Hepatocyte (in vitro differentiated cells): ENCODE data around the gene RASSF9. TPM values are rescaled to one million over a fixed set of nuclear protein-coding genes. Genes with fewer than 3 reads are reported as not detected.

Source experiments
- DNase-seq: peaks from one replicate; pipeline ENCODE4 v3.0.0-alpha.2; 2016; ENCODE audit warnings: low spot score
- H2AFZ ChIP-seq: fragments of 200-600 bp; sonication (generic); 2 replicates; pipeline ENCODE4 v1.6.0; 2016; ENCODE audit warnings: antibody characterized with exemption, mild to moderate bottlenecking
- H3K27ac ChIP-seq: fragments of 200-600 bp; sonication (generic); 2 replicates; pipeline ENCODE4 v1.5.1; 2016; ENCODE audit warnings: mild to moderate bottlenecking
- H3K27me3 ChIP-seq: fragments of 200-600 bp; sonication (generic); 2 replicates; pipeline ENCODE4 v1.6.1; 2016
- H3K36me3 ChIP-seq: fragments of 200-600 bp; sonication (generic); replicated peaks from 2 replicates; pipeline ENCODE4 v1.5.1; 2016; ENCODE audit warnings: low read depth; ENCODE audit not compliant: insufficient read depth
- H3K4me1 ChIP-seq: fragments of 200-600 bp; sonication (generic); 2 replicates; pipeline ENCODE4 v1.5.1; 2016; ENCODE audit warnings: mild to moderate bottlenecking, moderate library complexity; ENCODE audit not compliant: insufficient read depth
- H3K4me2 ChIP-seq: fragments of 200-600 bp; sonication (generic); 2 replicates; pipeline ENCODE4 v1.6.0; 2016
- H3K4me3 ChIP-seq: fragments of 200-600 bp; sonication (generic); 2 replicates; pipeline ENCODE4 v1.5.1; 2016; ENCODE audit warnings: mild to moderate bottlenecking
- H3K79me2 ChIP-seq: fragments of 200-600 bp; sonication (generic); 2 replicates; pipeline ENCODE4 v1.6.0; 2017; ENCODE audit warnings: mild to moderate bottlenecking
- H3K9me2 ChIP-seq: fragments of 200-600 bp; sonication (generic); replicated peaks from 2 replicates; pipeline ENCODE4 v1.6.0; 2017; ENCODE audit warnings: mild to moderate bottlenecking; ENCODE audit not compliant: insufficient read depth
- H3K9me3 ChIP-seq: fragments of 200-600 bp; sonication (generic); 2 replicates; pipeline ENCODE4 v1.5.1; 2016; ENCODE audit warnings: low read depth, mild to moderate bottlenecking
- H4K20me1 ChIP-seq: fragments of 200-600 bp; sonication (generic); 2 replicates; pipeline ENCODE4 v1.6.0; 2016; ENCODE audit warnings: mild to moderate bottlenecking; ENCODE audit not compliant: insufficient read depth, poor library complexity, severe bottlenecking
- EZH2 ChIP-seq: fragments of 200-600 bp; sonication (generic); IDR thresholded peaks from 2 replicates; pipeline ENCODE4 v1.6.1; 2016; ENCODE audit warnings: antibody characterized with exemption, mild to moderate bottlenecking, borderline replicate concordance
- EZH2phosphoT487 ChIP-seq: fragments of 200-600 bp; sonication (generic); IDR thresholded peaks from one replicate; pipeline ENCODE4 v1.6.1; 2018; ENCODE audit warnings: antibody characterized with exemption, mild to moderate bottlenecking, low read depth, moderate library complexity; ENCODE audit not compliant: unreplicated experiment, severe bottlenecking
- WGBS: methylation state at CpG from one replicate; pipeline ENCODE4 v1.1.6; 2016; ENCODE audit warnings: low lambda C conversion rate; ENCODE audit errors: missing lambda C conversion rate; 5-methylcytosine and 5-hydroxymethylcytosine counted together
- polyA plus RNA-seq: library from polyadenylated mRNA; unstranded; fragments of >200 nt; fragmentation: Nextera tagmentation; extraction: Ambion mirVana; gene quantifications from 2 replicates; pipeline ENCODE4 v1.2.1, GENCODE V29; 2016
- total RNA-seq: library from RNA; depleted of rRNA; stranded (reverse); fragments of >200 nt; gene quantifications from 2 replicates; pipeline ENCODE4 v1.2.3, GENCODE V29; 2014
- TF ChIP-seq, protein P1 (sequence below): fragments of 200-600 bp; sonication (generic); IDR thresholded peaks from 2 replicates; pipeline ENCODE4 v1.5.1; 2016; ENCODE audit warnings: antibody characterized with exemption, mild to moderate bottlenecking; ENCODE audit not compliant: poor library complexity

The RASSF9 gene
- total and polyA plus RNA-seq, 2 experiments from 2014 or later = 0.31 to 0.60 TPM

DNA sequence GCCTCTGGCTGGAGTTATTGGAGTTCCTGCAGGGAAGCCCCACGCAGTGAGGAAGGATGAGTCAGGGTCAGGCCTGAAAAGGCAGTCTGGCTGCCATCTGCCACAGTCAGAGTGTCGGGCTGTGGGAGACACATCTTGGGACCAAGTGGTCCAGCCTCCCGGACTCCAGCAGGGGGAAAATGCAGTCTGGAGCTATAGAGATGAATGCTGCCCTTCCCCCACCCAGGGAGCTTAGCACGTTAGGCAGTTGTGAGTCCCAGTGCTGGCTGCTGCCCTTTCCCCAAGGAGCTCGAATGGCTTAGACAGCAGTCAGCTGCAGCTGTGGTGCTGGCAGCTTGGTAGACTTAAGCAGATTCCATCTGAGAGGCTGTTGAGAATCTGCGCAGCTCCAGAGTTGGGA is 29.7 kb upstream of the RASSF9 start:
- no peak overlapping the region for H2AFZ ChIP-seq
- no peaks in the 10 kb centered on the region for H3K27me3 ChIP-seq
- H3K4me2 ChIP-seq = no peak overlapping the region
- WGBS = 62% methylated on average over 6 of the region's 6 CpGs
- no peaks in the 10 kb centered on the region for H3K9me3 ChIP-seq
- no peaks in the 10 kb centered on the region for H3K79me2 ChIP-seq
- DNase-seq = no peak
- no peaks in the 10 kb centered on the region for H3K4me1 ChIP-seq
- no peaks in the 10 kb centered on the region for H4K20me1 ChIP-seq
- H3K4me3 ChIP-seq = no peak overlapping the region
- H3K9me2 ChIP-seq = no peaks in the 10 kb centered on the region
- TF ChIP-seq EZH2 (no peak), EZH2phosphoT487 (no peak)
- TF ChIP-seq, protein P1, sequence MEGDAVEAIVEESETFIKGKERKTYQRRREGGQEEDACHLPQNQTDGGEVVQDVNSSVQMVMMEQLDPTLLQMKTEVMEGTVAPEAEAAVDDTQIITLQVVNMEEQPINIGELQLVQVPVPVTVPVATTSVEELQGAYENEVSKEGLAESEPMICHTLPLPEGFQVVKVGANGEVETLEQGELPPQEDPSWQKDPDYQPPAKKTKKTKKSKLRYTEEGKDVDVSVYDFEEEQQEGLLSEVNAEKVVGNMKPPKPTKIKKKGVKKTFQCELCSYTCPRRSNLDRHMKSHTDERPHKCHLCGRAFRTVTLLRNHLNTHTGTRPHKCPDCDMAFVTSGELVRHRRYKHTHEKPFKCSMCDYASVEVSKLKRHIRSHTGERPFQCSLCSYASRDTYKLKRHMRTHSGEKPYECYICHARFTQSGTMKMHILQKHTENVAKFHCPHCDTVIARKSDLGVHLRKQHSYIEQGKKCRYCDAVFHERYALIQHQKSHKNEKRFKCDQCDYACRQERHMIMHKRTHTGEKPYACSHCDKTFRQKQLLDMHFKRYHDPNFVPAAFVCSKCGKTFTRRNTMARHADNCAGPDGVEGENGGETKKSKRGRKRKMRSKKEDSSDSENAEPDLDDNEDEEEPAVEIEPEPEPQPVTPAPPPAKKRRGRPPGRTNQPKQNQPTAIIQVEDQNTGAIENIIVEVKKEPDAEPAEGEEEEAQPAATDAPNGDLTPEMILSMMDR = no peak
- H3K36me3 ChIP-seq = no peaks in the 10 kb centered on the region
- H3K27ac ChIP-seq = no peak overlapping the region

DNA sequence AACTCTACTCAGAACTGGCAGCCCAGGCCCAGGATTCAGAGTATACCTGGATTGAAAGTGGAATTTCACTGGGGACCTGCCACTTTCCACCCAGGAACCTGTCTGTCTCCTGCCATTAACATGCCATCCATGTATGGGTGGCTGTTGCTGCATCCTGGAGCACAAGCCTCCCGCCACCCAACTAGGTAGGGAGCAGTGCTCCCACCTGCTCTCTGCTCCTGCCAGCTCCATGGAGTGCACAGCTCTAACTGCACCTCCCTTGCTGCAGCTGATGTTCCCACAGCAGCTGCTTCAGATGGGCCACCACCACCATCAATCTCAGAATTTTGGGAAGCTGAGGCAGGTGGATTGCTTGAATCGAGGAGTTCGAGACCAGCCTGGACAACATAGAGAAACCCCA is 20.8 kb upstream of the RASSF9 start:
- Histone ChIP-seq H3K9me2 (no peaks in the 10 kb centered on the region), H3K9me3 (no peaks in the 10 kb centered on the region), H2AFZ (no peak overlapping the region), H4K20me1 (no peaks in the 10 kb centered on the region), H3K27ac (no peak overlapping the region), H3K27me3 (no peaks in the 10 kb centered on the region), H3K79me2 (no peaks in the 10 kb centered on the region), H3K36me3 (no peaks in the 10 kb centered on the region), H3K4me3 (no peak overlapping the region), H3K4me2 (no peak overlapping the region), H3K4me1 (no peaks in the 10 kb centered on the region)
- no peak for DNase-seq
- TF ChIP-seq EZH2phosphoT487 (no peak), EZH2 (no peak)
- TF ChIP-seq, protein P1 = no peak
- 75% methylated on average over 3 of the region's 3 CpGs for WGBS

DNA sequence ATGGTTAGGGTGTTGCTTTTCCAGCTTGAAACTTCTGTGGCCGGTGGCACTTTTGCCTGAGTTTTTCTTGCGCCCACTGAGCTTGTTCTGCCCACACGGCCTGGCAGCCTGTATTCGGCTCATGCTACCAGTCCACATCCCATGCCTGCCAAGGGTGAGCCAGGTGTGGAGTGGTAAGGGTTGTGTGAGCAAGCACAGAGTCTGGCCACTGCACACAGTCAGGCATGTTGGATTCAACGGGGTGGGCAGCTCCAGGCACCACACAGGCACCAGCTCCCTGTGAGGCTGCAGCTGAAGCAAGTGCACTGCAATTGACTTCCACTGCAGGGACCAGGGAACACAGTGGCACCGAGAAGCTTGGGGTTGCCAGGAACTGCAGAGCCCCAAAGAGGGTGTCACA is 19.1 kb upstream of the RASSF9 start:
- 86% methylated on average over 6 of the region's 6 CpGs for whole genome bisulfite sequencing
- no peak for TF ChIP-seq EZH2
- TF ChIP-seq EZH2phosphoT487 = no peak
- TF ChIP-seq, protein P1 = no peak
- no peak overlapping the region for H3K27ac ChIP-seq
- no peak overlapping the region for H3K4me3 ChIP-seq
- H3K9me2 ChIP-seq = no peaks in the 10 kb centered on the region
- no peaks in the 10 kb centered on the region for H4K20me1 ChIP-seq
- no peaks in the 10 kb centered on the region for H3K4me1 ChIP-seq
- H3K79me2 ChIP-seq = no peaks in the 10 kb centered on the region
- no peak for DNase-seq
- no peaks in the 10 kb centered on the region for H3K9me3 ChIP-seq
- H3K27me3 ChIP-seq = no peaks in the 10 kb centered on the region
- H3K4me2 ChIP-seq = no peak overlapping the region
- no peak overlapping the region for H2AFZ ChIP-seq
- H3K36me3 ChIP-seq = no peaks in the 10 kb centered on the region

DNA sequence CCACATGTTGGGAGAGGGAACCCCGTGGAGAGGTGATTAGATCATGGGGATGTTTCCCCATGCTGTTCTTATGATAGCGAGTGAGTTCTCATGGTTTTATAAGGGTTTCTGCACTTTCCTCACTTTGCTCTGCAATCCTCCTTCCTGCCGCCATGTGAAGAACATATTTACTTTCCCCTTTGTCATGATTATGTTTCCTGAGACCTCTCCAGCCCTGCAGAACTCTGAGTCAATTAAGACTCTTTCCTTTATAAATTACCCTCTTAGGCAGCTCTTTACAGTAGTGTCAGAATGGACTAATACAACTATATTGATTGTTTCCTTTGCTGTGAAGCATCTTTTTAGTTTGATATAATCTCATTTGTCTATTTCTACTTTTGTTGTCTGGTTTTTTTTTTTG is 13.1 kb upstream of the RASSF9 start:
- H4K20me1 ChIP-seq = no peaks in the 10 kb centered on the region
- H2AFZ ChIP-seq = no peak overlapping the region
- peaks cover 1% of the 10 kb centered on the region for H3K4me1 ChIP-seq
- no peaks in the 10 kb centered on the region for H3K79me2 ChIP-seq
- 59% methylated on average over 3 of the region's 3 CpGs for WGBS
- H3K27ac ChIP-seq = no peak overlapping the region
- TF ChIP-seq EZH2phosphoT487 (no peak), EZH2 (no peak)
- TF ChIP-seq, protein P1 = no peak
- no peak overlapping the region for H3K4me2 ChIP-seq
- no peaks in the 10 kb centered on the region for H3K9me2 ChIP-seq
- H3K4me3 ChIP-seq = no peak overlapping the region
- no peaks in the 10 kb centered on the region for H3K36me3 ChIP-seq
- no peaks in the 10 kb centered on the region for H3K27me3 ChIP-seq
- no peaks in the 10 kb centered on the region for H3K9me3 ChIP-seq
- no peak for DNase-seq
